Stimulated activated CD8-positive, alpha-beta memory T cell treated with anti-CD3 and anti-CD28 coated beads, Interleukin-15, amount 100 ng/mL, for 4 hours (primary cell): ENCODE measurements around the gene G6PC2.
"Not testable (repeated sequence)": the region's sequence is repeated elsewhere in the genome, so short reads cannot be mapped to it uniquely, and the experiment has no call there.

ENCODE experiments used
- DNase-seq, 2 donors: peaks; one replicate each; pipeline ENCODE4 v3.0.0-alpha.2; 2020; ENCODE audit warnings: low read depth in 2 of 2

The G6PC2 gene

GRCh38 chr2:168901003-168901402, at the start of gene G6PC2:
G6PC2 (plus strand) TSS chr2:168901291; CDS start chr2:168901332, 41 bp downstream.
- DNase-seq, result no peak

- DNase-seq, result no peak
These were observed 49.3 kb upstream of the G6PC2 start for GRCh38 chr2:168851674-168852320.

- DNase-seq, result no peak
These were observed 48.6 kb upstream of the G6PC2 start for GRCh38 chr2:168852481-168852880.

GRCh38 chr2:168853471-168853870, 47.6 kb upstream of the G6PC2 start:
- DNase-seq, result no peak

GRCh38 chr2:168854651-168855050, 46.4 kb upstream of the G6PC2 start:
- no peak for DNase-seq

GRCh38 chr2:168855601-168856000, 45.5 kb upstream of the G6PC2 start:
- no peak for DNase-seq

- no peak for DNase-seq
These were observed 42.9 kb upstream of the G6PC2 start for GRCh38 chr2:168858146-168858545.

GRCh38 chr2:168867164-168867563, 33.9 kb upstream of the G6PC2 start:
- not testable (repeated sequence) for DNase-seq

GRCh38 chr2:168870369-168870768, 30.7 kb upstream of the G6PC2 start:
- DNase-seq, result not testable (repeated sequence)

- not testable (repeated sequence) for DNase-seq
These were observed 30.3 kb upstream of the G6PC2 start for GRCh38 chr2:168870824-168871223.

- no peak for DNase-seq
These were observed 26.6 kb upstream of the G6PC2 start for GRCh38 chr2:168874368-168875054.

- DNase-seq, result not testable (repeated sequence)
These were observed 18.9 kb upstream of the G6PC2 start for GRCh38 chr2:168882163-168882562.

GRCh38 chr2:168884975-168885374, 16.1 kb upstream of the G6PC2 start:
- no peak for DNase-seq

GRCh38 chr2:168889635-168890005, 11.5 kb upstream of the G6PC2 start:
- DNase-seq, result no peak

- DNase-seq, result peak; percentile 48 to 65
These were observed 10.9 kb upstream of the G6PC2 start, which contains the start of gene SPC25 for GRCh38 chr2:168890006-168890782. SPC25 (minus strand) TSS chr2:168890430; CDS start chr2:168889519, 911 bp downstream.

- no peak for DNase-seq
These were observed 8.8 kb upstream of the G6PC2 start for GRCh38 chr2:168892327-168892726.

- no peak for DNase-seq
These were observed 7.0 kb upstream of the G6PC2 start for GRCh38 chr2:168894101-168894500.

GRCh38 chr2:168894720-168895119, 6.4 kb upstream of the G6PC2 start:
- no peak for DNase-seq

GRCh38 chr2:168895771-168896170, 5.3 kb upstream of the G6PC2 start:
- no peak for DNase-seq

GRCh38 chr2:168896783-168897182, 4.3 kb upstream of the G6PC2 start:
- no peak for DNase-seq

GRCh38 chr2:168897449-168897848, 3.6 kb upstream of the G6PC2 start:
- no peak for DNase-seq

- no peak for DNase-seq
These were observed 2.8 kb downstream of the G6PC2 start for GRCh38 chr2:168903888-168904287.

GRCh38 chr2:168904358-168904757, 3.3 kb downstream of the G6PC2 start:
- DNase-seq, result no peak
